Inferior parietal cortex (tissue), 1 donor: Measurements from ENCODE around the gene PPIE.
"Not testable (repeated sequence)": the region's sequence is repeated elsewhere in the genome, so short reads cannot be mapped to it uniquely, and the experiment has no call there.

Experiments used
- DNase-seq: peaks from one replicate; pipeline ENCODE4 v3.0.0-alpha.2; 2016; ENCODE audit errors: extremely low spot score

The PPIE gene

DNA sequence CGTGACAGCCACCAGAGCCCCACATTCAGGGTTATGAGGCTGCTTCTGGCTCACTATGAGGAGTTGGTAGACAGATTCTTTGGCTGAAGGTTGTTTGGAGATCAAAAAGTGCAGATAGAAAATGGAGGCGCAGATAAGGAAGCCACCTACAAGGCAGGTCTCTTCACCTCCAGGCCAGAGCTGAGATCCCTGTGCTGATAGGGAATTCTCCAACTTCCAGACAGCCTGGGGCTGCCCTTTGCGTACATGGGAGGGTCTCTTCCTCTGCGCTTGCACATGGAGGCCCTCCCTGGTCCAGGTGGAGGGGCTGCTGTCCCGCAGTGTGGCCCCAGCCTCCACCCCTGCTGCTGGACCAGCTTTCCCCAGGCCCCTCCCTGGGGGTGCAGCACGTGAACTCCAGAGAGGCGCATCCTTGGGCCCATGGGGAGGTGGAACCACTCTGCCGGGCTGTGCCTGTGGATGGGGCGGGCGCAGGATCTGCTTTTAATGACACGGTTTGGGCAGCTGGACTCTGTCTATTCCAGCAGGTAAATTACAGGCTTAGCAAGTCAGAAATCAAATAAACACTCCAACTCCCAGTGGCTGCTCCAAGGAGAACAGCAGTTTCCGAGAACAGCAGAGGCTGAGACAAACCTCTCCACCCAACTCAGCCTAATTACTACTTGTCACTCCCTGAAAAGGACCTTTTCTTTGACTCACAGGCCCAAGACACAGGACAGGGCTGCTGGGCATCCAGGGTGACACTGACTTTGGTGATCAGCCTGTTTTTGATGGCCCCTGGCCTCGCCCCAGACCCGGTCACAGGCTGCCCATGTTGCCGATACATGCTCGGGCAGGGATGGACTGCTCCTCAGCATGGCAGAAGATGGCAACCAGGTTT lies 20.1 kb downstream of the PPIE start:
- DNase-seq: no peak

DNA sequence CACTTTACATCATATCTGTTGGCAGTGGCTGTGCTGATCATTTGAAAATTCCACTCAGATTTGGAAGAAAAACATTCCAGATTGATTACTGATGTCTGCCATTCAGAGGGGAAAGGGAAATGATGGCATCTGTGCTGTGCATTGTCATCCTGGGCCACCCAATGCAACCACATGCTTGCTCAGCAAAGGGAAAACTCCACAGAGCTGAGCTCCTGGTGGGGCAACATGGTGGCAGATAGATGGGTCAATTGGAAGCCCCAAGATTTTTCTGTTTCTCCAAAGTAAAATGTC lies 20.7 kb downstream of the PPIE start:
- no peak for DNase-seq

DNA sequence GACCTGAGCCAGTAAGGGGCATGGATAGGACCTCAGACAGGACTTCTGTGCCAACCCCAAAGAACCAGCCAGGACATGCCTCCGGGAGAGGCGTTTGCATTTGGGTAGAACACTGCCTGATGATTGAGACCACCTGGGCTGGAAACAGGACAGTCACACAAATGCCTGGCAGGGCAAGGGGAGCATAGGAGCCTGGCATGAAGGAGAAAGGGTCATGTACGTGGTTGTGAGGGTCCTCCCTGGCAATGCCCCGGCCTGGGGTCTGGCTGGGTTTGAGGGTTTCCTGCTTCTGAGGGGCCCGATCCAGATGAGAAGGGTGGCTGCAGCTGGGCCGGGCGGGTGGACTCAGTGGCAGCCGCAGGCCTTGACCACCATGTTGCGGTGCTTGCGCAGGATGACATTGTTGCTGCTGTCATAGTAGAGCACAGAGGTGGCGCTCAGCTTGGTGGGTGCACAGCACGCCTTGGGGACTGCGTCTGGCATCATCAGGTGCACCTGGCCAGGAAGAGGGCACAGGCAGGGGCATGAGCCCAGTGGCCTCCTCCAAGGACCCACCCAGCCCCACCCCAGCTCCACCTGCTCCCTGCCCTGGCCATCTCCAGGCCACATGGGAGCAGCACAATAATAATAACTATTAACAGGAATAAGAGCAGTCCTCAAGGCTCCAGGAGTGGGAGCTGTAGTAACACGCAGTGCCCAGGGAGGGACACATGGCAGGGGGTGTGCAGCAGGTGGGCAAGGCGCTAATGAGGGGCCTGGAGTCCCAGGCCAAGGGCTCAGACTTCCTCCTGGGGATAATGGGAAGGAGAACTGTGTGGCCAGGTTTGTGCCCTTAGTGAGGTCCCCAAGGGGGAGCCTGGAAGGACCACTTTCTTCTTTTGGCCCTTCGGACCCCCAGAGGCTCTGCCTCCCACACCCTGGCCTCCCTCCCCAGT lies 21.7 kb downstream of the PPIE start:
- DNase-seq: no peak

DNA sequence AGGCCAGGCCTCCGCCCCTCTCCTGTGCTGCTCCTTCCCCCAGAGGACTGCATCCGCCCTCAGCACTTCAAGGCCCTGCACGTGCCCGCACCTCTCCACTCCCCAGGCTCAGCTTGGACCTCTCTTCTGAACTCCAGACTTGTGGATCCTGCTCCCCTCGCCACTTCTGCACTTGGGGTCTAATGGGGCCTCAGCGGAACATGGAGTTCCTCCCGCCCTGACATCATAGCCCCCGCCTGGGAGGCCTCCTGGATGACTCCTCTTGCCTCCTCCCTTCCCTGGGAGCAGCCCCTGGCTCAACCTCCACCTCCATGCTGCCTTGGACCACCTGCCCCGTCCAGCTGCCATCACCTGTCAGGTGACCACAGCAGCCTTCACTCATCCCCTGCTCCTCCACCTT lies 22.3 kb downstream of the PPIE start:
- DNase-seq: no peak

DNA sequence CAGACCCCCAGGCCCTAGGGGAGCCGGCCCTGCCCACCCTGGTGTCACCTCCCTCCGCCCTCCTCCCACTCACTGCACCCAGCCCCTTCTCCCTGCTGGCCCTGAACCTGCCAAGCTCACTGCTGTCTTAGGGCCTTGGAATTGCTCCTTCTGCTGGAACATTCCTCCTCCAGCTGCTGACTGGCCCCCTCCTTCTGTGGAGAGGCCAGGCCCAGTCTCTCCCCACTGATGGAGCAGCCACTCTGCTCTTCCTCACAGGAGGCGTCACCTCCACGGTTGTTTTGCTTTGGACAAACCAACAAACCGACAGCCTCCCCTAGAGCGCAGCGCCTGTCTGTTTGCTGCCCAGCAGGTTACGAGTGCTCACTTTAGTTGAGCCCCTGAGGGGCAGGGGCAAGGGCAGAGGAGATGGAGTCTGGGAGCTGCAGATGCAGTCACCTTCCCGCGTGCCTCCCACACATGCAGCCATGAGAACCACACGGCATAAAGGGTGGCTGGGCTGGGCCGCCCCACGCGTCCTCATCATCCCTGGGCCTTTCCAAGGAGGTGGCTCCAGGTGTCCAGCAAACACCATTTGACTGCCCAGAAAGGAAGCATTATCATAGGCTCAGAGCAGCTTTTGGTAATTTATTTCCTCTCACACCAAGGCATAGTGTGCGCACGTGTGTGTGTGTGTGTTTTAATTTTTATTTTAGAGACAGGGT lies 23.0 kb downstream of the PPIE start:
- no peak for DNase-seq

DNA sequence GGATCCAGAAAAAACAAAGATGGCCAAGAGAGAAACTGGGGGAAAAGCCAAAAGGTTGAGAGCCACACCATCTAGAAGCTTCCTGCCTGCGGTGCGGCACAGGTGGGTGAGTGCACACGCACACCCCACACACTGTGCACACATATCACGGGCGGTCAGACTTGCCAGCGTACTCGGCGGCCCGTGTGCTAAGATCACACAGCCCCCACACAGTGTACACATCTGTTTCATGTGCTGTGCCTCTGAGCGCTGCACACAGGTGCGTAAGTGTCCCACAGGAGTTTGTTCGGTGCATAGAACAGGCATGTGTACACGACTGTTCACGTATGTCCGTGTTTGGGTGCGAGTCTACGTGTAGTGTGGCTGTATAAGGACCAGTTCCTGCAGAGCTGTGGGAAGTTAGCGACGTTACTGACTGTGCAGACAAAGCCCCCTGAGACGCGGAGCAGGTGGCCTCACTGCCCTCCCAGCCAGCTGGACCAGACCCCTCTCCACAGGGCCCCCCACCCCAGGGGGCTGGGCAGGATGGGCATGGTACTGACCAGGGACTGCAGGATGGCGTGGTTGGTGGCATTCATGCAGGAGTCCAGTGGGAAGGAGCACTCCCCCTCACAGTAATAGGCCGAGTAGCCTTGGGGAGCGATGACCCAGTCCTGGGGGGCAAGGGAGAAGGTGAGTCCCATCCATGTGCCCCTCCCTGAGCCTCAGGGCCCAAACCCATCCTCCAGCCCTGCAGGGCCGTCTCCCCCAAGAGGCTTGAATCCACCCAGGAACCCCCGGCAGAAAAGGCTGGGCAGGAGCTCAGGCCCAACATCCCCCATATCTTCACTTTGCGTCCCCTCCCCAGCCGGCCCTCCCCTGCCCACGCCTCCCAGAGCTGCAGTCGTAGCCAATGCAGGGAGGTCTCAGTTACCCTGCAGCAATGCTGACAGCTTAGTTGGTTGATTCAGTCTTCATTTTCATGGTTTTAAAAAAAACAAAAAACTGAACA lies 24.2 kb downstream of the PPIE start:
- no peak for DNase-seq

DNA sequence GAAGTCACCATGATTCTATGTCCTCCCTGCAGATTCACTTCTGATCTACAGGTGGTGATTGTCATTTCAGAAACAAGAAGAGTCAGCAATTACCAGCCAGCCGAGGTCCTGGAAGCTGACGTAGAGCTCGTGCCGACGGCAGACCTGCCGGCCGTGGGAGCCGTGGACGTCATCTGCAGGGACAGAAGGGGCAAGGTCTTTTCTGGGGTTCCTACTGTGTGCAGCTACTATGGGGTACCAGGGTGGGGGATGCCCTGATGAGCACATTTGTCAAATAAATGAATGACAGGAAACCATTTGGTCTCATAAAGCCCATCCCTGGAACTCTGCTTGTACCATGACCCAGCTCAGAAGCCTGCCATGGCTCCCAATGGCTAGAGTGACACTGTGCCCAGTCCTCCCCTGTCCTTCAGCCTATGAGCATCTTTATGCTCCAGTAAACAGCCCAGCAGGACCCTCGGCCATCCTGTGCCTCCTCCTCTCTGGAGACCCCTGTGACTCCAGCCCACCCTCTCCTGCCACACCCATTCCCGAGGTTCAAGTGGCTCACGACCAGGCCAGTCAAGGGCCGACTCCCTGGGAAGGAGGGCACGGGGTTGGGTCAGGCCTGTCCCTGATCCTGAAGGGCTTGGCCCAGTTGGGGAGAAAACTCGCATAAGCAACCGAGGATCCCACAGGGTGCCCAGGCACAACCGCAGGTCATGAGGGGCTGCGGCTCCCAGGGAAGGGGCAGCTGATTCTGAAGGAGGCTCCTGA lies 25.1 kb downstream of the PPIE start:
- not testable (repeated sequence) for DNase-seq

DNA sequence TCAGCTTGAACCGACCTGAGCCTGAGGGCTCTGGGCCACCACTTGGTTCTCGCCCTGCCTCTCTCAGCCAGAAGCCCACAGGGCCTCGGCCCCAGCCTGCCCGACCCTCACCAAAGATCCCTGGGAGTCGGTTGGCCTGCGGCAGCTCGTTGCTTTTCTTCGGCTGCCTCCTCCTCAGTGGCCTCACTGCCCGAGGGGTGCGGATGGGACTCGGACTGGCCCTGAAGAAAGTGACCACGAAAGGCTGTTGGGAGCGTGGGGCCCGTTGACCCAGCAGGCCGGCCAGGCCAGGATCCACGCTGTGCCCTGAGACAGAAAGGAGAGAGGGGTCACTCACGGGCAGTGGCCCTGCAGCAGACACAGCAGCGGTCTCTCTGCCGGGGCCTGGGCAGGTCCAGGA lies 25.8 kb downstream of the PPIE start:
- not testable (repeated sequence) for DNase-seq

DNA sequence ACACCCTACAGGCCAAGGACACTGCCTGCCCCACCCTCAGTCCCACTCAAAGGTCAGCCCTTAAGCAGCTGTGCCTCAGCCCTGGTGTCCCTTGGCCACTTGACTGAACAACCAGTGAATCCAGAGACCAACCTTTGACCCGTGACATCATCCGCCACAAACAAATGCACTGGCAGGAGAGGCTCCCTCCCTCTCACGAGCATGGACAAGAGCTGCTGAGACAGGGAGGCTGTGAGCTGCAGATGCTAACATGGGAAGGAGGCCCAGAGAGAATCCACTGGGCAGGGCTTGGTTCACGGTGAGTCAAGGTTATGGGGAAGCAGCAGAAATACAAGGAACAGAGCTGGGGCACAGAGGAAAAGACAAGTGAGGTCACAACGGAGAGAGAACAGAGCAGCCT lies 27.8 kb downstream of the PPIE start:
- not testable (repeated sequence) for DNase-seq

DNA sequence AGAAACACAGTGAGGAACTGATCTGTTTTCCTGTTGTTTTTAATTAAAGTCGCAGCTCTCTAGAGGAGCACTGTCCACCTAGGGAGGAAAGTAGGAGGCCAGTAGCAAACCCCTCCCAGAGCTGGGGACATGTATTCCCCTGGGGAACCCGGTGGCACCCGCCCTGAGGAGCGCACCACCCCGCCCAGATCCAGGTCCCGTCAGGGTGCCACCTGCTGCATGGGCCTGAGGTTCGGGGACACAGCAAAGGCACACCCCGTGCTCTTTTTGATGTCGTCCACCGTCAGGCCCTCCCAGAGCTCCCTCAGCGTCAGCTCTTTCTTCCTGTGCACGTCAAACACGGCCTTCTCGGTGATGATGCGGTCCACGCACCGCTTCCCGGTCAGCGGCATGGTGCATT lies 30.8 kb downstream of the PPIE start:
- DNase-seq: not testable (repeated sequence)

DNA sequence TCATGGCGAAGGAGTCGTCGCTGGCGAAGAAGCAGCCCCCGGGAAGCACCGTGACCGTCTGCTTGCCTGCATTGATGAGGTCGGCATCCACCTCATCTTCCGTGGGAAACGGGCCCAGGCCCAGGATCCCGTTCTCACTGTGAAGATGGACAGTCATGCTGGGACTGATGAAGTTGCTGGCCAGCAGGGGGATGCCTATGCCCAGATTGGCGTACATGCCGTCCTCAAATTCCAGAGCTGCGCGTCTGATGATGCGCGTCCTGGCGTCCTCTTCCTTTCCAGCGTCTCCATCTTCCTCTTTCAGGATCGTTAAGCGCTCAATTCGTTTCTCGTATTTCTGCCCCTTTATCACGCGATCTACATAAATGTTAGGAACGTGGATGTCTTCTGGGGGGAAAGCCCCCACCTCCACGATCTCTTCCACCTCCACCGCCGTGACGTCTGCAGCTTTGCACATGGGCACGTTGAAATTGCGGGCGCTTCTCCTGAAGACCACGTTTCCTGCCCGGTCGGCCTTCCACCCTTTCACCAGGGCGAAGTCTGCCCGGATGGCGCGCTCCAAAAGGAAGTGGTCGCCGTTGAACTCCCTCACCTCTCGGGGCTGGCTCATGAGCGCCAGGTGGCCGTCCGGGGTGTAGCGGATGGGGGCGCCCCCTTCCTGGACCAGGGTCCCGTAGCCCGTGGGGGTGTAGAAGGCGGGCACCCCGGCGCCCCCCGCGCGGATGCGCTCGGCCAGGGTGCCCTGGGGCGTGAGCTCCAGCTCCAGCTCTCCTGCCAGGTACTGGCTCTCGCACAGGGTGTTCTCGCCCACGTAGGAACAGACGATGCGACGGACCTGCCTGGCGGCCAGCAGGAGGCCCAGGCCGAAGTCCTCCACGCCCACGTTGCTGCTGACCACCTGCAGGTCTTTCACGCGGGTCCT lies 31.7 kb downstream of the PPIE start:
- DNase-seq: not testable (repeated sequence)

DNA sequence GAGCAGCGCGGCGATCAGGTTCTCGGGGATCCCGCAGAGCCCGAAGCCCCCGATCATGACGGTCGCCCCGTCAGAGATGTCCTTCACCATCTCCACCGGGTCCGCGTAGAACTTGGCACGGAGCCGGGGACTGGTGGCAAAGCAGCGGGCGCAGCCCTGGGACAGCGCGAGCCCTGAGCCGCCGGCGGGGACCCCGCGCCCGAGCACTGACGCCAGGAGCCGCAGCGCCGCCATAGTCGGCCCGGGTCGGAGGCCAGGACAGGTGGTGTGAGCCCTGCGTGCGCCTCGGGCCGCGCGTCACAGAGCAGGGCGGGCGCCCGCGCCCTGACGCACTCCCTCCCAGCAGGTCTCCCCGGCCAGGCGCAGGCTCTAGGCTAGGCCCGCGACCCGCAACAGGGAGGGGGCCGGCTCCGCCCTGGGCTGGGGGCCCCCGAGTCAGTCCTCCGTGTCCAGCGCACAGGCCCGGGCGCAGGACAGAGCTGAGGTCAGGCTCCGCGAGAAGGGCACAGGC lies 32.4 kb downstream of the PPIE start, which contains the start of gene OXCT2:
Gene OXCT2 (minus strand): TSS at position 327 of the 511 bp plus-strand sequence. CDS start 93 bp downstream, at position 234.
- DNase-seq: not testable (repeated sequence)

DNA sequence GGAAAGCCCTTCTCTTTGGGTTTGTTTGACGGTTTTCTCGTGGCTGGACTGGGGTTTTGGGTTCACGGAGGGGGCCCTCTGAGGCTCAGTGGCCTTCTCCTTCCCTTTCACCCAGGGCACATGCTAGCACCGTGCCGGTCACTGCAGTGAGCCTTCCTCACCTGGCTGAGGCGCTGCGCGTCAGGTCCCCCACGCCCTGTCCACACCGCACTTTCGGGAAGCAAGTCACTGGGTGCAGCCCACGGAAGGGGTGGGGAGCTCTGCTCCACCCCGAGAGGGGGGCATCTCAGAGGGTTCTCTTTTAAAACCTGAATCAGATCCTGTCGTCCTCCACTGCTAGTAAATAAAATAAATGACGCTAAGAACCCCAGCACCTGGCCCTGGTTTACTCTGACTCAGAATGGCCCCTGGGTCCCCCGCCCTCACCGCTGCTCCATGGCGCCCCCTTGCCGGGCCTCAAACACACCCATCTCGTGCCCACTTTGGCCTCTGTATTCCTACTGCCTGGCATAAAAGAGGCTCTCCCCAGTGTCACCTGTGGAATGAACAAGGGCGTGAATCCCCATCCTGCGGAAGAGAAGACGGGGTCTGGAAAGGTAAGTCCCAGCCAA lies 34.8 kb downstream of the PPIE start:
- DNase-seq: not testable (repeated sequence)

DNA sequence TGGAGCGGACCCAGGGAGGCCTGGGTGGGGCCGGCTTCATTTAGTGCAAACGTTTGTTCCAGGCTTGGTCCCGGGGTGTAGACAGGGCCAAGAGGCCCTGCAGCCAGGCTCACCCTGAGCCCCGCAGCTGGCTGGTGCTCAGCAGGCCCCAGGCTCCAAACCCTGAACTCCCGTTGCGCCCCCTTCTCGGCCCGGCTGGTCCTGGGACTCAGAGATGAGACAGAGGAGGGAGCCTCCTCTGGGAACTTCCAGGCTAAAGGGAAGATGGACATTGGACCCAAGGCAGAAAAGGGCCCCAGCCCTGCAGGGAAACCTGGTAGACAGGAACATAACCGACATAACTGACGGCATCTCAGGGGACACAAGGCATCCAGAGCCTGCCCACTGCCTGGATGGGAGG lies 36.5 kb downstream of the PPIE start:
- not testable (repeated sequence) for DNase-seq

DNA sequence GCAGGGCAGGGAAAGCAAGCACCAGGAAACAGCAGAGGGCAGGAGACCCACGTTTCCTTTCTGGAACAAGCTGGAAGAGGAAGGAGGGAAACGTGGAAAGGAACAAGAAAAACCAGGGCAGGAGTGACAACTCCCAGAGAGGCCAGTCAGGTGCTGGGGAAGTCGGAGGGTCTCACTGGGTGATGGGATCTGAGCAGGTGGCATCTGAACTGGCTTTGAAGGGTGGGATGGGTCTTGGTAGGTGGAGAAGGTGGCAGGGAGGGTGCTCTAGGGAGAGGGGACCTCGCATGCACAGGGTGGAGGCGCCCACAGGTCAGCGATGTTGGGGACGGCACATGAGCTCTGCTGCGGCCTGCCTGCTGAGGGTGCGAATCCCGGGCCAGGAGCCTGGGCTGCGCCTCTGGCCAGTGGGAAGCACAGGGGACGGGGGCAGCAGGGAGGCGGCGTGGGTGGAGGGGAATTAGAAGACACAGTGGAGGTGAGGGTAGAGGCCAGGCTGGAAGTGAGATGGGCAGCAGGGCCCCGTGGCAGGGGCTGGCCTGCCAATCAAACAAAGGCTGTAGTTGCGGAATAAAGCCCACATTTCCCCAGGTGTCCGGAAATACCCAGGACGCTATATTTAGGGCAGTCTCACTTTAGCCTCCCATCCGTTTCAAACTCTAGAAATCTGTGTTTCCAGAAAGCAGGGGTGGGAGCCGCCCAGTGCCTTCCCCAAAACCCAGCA lies 37.2 kb downstream of the PPIE start:
- DNase-seq: not testable (repeated sequence)

DNA sequence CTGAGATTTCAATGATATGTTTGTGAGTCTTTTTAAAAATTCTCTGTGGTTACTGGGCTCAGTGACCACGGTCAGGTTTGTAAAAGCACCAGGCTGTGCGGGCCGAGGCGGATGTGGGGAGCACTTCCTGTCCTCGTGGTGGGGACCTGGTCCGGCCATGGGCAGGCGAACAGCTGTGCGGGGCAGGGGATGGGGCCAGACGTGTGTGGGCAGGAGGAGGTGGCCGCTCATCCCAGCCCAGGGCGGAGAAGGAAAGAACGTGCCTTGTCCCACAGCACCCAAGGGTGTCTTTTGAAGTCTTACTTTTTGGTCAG lies 37.7 kb downstream of the PPIE start:
- no peak for DNase-seq

DNA sequence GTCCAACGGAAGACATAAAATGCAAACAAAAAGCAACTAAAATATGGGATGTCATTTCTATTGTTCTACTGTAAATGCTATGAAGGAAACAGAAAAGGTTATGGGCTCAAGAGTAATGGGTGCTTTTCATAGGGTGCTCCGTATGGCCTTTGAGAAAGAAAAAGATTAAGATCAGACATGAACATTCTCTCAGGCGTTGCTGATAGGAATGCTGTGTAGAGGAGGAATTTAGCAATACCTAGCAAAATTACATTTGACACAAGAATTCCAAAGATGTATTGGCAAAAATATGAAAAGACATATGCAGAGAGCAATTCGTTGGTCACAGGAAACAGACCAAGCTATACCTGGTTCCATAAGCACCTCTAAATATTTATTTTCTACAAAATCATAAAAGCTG lies 38.2 kb downstream of the PPIE start:
- DNase-seq: no peak

DNA sequence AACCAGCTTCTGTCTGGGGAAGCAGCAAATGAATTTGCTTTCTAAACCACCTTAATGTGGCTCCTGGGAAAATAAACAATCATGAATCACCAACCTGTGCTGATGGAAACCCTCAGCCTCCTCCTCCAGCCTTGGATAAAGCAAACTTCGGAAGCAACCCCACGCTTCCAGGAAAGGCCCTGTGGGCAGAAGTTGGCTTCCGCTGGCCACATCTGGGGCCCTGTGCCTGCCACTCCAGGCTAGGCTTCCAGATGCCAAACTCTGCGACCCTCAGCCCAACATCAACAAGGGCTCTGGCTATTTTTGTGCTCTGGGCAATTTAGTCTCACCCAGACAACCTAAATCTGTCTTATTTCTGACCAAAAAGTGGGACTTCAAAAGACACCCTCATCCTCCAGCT lies 38.6 kb downstream of the PPIE start:
- DNase-seq: no peak
